Tibial nerve (tissue), 3 donors: ENCODE results near the gene GPR158.

Experiments
- CTCF ChIP-seq, 5 experiments: fragments of 200-600 bp in 3 of 5; fragments of 450-650 bp in 2 of 5; sonication (generic) in 3 of 5; IDR thresholded peaks; one replicate each; pipeline ENCODE4 v1.5.1; 2016 to 2019; ENCODE audit warnings: antibody characterized with exemption in 5 of 5, mild to moderate bottlenecking in 3 of 5, moderate library complexity in 2 of 5
- POLR2A ChIP-seq, 2 donors: fragments of 450-650 bp; IDR thresholded peaks; one replicate each; pipeline ENCODE4 v1.6.1; 2017; ENCODE audit warnings: antibody characterized with exemption in 2 of 2, mild to moderate bottlenecking in 2 of 2, moderate library complexity in 2 of 2

GRCh38 chr10:25180801-25181200 lies 6.0 kb downstream of the GPR158 start:
- TF ChIP-seq CTCF (IDR thresholded peaks at IDR 0.05) (no peak), POLR2A (IDR thresholded peaks at IDR 0.05) (no peak)
